Measurements from ENCODE around the gene KY.

GRCh38 chr3:134624537-134625287 lies 26.1 kb downstream of the KY start:
- TF ChIP-seq ATF2 (IDR thresholded peaks at IDR 0.05; ENCODE audit: low read length), result no peak
- no peak for TF ChIP-seq TCF12 (IDR thresholded peaks at IDR 0.05; ENCODE audit: low read depth, low read length)
- no peak for TF ChIP-seq BACH1 (IDR thresholded peaks at IDR 0.05; ENCODE audit: low read length)
- no peak for TF ChIP-seq SP2 (IDR thresholded peaks at IDR 0.05; ENCODE audit: low read length)

Measured in H1 (cell line).